Right lung (tissue), 5 donors: Measurements from ENCODE around the gene SKAP1. TPM values are rescaled to one million over a fixed set of nuclear protein-coding genes. Genes with fewer than 3 reads are reported as not detected.
"Not testable (repeated sequence)": the region's sequence is repeated elsewhere in the genome, so short reads cannot be mapped to it uniquely, and the experiment has no call there.

ENCODE experiments used
- DNase-seq, 2 donors: peaks; one replicate each; pipeline ENCODE4 v3.0.0-alpha.2; 2013
- polyA plus RNA-seq, 5 donors: library from polyadenylated mRNA; unstranded; fragments of 120-200 nt; gene quantifications; one replicate each; pipeline versions ENCODE4 v1.2.1 to v1.2.3, GENCODE V29; 2013; ENCODE audit warnings: inconsistent platforms in 1 of 5, low replicate concordance in 1 of 5; ENCODE audit not compliant: insufficient read length in 5 of 5, insufficient read depth in 1 of 5

The SKAP1 gene
- polyA plus RNA-seq, 5 donors, result 1.3 to 2.8 (median 2.0) TPM

- not testable (repeated sequence) for DNase-seq
These were observed 19.3 kb upstream of the SKAP1 start for GRCh38 chr17:48449335-48449734.

GRCh38 chr17:48445248-48445620 lies 15.2 kb upstream of the SKAP1 start:
- DNase-seq, result no peak

- no peak for DNase-seq
These were observed 14.7 kb upstream of the SKAP1 start for GRCh38 chr17:48444516-48445247.

DNA sequence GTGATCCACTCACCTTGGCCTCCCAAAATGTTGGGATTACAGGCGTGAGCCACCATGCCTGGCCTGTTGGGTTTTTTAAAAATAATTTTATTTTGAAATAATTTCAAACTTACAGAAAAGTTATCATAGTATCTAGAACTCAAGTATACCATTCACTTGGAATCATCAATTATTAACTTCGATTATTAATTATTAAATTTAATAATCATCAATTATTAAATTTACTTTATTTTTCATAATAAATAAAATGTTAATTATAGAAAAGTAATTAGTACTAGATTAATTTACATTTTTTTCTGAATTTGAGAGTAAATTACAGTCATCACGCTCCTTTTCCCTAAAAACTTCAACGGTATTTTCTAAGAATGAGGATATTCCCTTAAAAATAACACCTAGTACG lies 13.7 kb upstream of the SKAP1 start:
- DNase-seq, result no peak

DNA sequence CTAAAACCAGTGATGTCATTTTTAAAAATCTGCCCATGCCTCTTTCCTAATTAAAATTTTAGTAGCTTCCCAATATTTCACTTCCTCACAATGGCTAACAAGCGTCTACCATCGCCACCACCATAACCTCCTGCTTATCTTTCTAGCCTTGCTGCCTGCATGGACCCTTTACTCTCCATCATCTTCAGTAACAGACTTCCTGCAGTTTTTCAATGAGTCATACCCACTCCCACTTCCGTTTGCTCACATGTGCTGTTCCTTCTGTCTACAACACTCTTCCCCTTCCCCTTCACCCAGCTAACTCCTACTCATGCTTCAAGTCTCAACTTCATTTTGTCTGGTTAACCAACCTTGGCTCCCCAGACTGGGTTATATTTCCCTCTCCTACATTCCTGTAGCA lies 12.8 kb upstream of the SKAP1 start:
- DNase-seq, result no peak

- DNase-seq, result no peak
These were observed 11.8 kb upstream of the SKAP1 start for GRCh38 chr17:48441862-48442261.

DNA sequence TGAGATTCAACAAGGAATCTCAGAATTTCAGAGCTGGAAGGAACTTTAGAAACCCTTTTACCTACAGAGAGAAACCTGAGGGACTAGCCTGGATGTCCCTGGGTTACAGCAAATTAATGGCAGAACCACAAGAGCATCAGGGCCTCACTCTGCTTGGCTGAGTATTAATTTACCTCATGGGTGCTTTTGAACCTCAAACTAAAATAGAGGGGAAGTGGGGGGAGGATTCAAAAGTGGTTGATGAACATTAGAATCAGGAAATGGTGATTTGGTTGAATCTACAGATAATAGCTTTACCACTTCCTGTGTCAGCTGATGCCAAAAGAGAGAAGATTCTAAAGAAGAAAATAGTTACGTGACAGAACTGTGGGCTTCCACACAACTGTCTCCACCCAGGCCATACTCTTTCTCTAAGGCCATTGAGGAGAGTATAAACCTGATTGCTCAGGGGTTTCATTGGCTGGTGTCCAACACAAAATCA lies 11.3 kb upstream of the SKAP1 start:
- DNase-seq, result no peak

DNA sequence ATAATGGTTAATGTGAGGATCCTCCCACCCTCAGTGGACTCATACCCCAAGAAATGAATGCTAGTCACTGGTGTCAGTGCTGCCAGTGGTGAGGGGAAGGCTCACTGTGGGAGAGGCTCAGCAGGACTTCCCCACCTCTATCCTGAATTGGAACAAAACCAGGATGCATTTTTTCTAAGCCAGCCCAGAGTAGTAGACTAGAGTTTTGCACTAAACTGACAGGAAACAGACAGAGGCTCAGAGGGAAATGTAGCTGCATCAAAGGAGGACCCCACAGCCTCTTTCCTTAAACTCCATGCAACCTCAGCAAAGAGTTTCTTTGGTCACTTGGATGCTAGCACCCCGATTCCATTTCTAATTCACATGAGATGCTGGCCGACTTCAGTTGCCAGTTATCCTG lies 10.7 kb upstream of the SKAP1 start:
- DNase-seq, result no peak

DNA sequence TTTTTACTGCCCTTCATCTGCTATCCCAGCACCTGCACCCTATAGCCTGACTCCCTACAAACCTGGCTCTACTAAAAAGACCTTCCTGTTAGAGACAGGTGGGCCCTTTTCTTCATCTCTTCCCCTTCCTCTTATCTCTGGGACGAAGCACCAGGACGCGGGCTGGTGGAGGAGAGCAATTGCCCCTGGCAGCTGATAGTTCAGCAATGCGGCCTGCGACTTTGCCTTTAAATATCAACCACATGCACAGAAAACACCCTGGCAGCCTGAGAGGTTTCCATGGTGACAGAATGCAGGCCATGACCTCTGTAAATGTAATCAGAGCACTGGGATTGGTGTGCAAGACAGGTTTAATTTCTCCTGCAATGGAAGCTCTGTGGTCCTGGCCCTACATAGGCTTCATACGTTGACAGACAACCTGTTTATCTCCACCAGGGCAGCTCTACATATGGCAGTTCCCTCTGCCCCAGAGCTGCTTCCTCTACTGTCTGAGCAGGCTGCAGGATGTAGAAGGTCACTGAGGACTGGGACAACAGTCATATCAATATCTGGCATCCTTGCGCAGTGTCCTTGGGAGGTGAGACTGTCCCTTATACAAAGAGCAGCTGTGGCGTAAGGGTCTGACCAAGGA lies 10.0 kb upstream of the SKAP1 start:
- DNase-seq, result no peak

DNA sequence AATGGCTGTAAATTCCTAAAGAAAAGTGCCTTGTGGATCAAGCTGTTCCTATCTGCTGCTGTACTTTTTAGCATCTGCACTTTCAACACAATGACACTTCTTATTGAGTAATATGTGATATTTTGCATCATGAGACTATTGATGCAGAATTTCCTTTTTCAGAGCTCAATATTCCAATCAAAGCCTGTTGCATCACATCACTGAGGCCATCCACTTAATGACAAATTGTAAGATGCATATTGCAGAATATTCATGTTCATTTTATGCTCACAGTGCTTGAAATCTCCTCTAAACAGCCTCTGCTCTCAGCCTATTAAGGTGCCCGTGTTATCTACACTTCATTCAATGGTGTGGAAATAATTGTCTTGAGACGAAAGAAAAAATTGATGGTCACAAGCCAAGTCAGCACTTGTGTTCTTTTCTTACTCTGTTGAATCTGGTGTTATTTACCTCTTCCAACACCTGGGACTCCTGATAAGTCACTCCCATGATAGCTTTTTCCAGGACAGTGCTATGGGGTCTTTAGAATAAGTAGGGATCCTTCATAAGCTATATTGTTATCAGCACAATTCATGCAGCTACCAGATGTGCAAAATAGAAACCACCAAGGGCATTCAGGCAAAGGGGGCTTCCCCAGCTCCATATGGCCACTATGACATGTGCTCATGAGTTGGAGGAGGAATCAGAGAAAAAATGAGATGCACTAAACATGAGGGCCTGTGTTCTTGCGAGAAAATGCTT lies 9.3 kb upstream of the SKAP1 start:
- DNase-seq, result no peak

GRCh38 chr17:48438516-48439061 lies 8.6 kb upstream of the SKAP1 start:
- no peak for DNase-seq

DNA sequence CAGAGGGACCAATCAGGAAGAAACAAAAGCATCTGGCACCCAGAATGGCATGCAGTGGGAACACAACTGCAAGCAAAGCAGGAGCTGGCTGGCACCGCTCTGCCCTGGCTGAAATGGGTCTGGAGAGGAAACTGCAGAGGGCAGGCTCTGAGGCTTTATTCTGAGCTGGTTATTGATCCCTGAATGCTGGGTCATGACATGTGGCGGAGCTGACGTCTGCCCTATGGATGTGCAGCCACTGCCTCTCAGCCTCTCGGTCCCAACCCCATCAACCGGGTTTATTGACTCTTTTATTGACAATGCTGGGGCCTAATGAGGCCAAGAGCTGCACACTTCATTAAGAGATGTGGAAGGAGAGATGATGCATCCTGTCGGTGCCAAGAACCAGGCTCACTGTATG lies 3.9 kb upstream of the SKAP1 start:
- no peak for DNase-seq

DNA sequence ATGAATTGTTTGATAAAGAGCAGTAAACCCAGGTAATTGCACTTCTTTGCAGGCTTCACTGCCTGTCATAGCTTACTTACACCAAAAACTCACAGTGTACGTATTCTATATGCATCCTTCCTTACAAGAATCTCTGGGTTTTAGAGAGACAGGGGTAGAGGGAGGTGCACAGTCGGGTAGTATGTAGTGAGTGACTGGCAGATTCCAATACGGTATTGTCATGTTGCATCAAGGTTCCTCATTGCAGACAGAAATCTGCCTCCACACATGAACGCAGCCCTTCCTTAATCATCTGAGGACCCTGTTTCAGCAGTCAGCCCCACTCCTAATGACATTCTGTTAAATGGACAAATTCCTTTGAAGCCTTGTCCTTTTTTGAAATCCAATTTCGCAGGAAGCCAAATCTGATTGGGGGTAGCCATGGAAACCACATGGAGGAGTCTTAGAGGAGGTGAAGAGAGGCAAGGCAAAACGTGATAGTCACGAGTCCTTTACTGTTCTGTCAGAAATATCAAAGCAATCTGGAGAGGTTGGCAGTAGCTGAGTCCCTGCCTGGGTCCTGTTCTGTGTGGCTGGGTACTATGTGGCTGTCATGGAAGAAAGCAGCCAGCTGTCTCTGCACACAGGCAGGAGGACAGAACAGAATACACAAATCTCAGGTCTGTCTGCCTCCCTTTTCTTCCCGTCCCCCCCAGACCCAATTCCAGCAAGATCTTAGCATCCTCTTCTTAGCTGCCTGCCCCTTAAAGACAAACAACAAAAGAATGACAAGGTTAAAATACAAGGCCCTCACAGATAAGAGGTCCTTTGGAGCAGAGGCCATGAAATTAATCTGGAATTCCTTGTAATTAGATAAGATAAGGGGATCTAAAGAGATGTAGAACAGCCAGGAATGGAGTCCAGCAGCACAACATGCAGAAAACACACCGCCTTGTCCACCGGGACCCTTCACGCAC lies 3.1 kb upstream of the SKAP1 start:
- no peak for DNase-seq

DNA sequence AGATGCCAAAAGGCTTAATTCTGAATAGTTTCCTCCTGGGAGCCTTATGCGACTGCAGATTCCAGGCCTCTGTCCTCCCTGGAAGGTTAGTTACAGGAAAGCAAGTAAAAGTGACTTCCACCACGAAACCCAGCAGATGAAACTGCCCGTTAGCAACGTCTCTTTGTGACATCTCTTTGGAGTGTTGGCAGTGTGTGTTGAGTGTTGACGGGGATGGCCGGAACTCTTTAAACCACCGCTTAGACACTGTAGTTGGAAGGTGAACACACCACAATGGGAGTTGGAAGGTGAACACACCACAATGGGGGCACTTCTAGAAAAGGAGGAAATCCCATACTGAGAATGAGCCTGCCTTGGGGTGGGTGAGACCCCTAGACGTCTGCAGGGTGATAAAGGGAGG lies 858 bp downstream of the SKAP1 start:
- no peak for DNase-seq

GRCh38 chr17:48427598-48427997 lies 2.4 kb downstream of the SKAP1 start:
- no peak for DNase-seq

GRCh38 chr17:48426761-48427500 lies 3.1 kb downstream of the SKAP1 start:
- no peak for DNase-seq

- DNase-seq, result no peak
These were observed 3.9 kb downstream of the SKAP1 start for GRCh38 chr17:48426019-48426665.

- DNase-seq, result not testable (repeated sequence)
These were observed 8.0 kb downstream of the SKAP1 start for GRCh38 chr17:48422060-48422459.

GRCh38 chr17:48420823-48421222 lies 9.2 kb downstream of the SKAP1 start:
- DNase-seq, result no peak

GRCh38 chr17:48416971-48417370 lies 13.0 kb downstream of the SKAP1 start:
- DNase-seq, result no peak
